HG03135 (cell line): ENCODE measurements around the gene DUSP5.
"Not testable (repeated sequence)": the region's sequence is repeated elsewhere in the genome, so short reads cannot be mapped to it uniquely, and the experiment has no call there.

ENCODE experiments used
- ATAC-seq: cut with Tn5 transposase; IDR thresholded peaks from one replicate; pipeline ENCODE4 v1.9.1; 2021; ENCODE audit warnings: mild to moderate bottlenecking, moderate library complexity; ENCODE audit not compliant: unreplicated experiment

Gene DUSP5

DNA sequence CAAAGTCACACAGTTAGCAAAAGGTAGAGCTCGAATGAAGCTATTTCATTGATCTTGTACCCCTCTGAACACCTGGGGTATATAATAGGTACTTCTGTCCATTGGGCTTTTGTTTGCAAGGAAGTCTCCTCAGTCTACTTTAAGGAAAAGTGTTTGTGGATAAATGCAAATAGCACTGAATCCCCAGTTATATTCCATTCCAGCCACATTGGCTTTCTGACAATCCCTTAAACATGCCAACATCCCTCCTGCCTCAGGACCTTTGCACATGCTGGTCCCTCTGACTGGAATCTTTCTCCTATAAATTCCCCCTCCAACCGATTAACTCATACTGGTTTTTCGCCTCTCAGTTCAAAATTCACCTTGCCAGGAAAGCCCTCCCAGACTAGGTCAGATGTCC lies 17.1 kb downstream of the DUSP5 start:
- no peak for ATAC-seq

DNA sequence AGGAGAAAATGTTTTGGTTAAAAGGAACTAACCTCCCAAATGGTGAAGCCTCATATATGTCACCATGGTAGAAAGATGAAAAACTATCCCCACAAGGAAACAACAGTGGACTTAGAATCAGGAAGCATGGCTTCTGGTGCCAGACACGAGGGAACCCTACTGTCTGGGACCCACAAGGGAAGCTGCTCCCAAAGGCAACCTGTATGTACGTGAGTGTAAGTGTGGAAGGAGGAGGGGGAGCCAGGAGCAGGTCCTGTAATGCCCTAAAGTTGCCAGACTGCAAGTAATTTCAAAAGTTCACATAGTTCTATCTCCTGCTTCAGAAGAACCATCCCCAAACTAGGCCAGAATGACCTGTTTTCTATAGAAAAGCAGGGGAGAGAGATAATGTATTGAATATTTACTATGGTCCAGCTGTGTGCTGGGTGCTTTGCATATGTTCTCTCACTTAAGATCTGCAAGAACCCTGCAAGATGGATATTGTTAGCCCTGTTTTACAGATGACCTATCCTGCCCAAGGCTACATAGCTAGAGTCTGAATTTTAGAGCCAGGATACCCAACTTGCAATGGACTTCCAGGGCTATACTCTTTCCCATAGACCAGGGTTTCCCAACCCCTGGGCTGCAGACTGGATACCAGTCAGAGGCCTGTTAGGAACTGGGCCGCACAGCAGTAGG lies 19.2 kb downstream of the DUSP5 start:
- ATAC-seq: no peak

GRCh38 chr10:110522365-110522988 lies 24.8 kb downstream of the DUSP5 start:
- ATAC-seq: no peak

DNA sequence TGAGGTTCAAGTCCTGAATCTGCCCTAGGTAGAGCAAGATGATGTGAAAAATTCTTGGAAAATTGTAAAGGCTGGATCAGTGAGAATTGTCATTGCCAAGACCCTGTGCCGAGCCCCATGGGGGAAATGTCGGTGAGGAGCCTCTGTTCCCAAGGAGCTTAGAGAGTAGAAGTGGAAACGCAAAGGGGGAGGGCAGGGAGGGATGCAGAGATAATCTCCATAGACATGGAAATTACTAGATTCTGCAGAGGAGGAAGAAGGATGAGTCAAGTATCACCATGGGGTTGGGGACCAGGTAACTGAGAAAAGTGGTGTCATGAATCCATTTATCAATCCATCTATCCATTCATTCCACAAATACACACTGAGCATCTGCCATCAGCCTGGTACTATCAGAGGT lies 26.0 kb downstream of the DUSP5 start:
- ATAC-seq: no peak

DNA sequence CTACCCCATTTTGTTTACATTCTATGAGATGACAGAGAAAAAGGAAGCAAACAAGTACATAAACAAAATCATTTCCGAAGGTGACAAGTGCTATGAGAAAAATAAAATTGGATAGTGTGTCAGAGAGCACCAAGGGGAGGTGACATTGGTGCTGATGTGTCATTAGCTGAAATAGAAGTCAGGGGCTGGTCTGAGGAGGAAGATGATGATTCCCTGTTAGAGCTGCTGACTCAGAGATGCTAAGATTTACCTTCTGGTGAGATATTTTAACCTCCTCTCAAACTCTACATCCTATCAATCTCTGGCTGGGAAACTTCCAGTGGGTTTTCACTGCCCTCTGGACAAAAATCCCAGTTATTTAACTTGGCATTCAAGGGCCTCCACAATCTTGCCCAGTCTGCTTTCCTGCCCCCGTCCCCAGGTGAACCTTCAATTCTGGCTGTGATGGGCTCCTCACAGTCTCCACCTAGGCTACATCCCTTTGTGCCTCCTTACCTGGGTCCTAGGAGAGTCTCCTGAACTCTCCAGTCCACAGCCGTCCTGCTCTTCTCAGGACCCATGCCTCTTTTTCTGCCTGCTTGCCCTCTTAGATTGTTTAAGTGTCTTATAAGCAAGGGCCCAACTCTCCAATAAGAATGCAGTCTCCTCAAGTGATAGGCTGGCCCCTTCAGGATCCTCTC lies 26.6 kb downstream of the DUSP5 start:
- ATAC-seq: no peak

DNA sequence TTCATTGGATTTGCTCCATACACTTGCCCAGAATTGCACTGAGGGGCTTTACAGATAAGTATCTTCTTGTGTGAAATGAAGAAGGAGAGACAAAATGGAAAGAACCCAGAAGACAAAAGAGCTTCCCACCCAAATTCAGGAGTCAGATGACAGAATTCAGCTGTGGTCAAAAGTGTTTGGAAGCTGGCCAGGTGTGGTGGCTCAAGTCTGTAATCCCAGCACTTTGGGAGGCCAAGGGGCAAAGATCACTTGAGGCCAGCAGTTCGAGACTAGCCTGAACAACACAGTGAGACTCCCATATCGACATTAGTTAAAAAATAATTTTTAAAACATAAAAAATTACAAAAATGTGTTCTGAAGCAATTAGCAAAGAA lies 27.1 kb downstream of the DUSP5 start:
- no peak for ATAC-seq

GRCh38 chr10:110525349-110526260 lies 27.9 kb downstream of the DUSP5 start:
- no peak for ATAC-seq

GRCh38 chr10:110527731-110528171 lies 30.0 kb downstream of the DUSP5 start:
- ATAC-seq: no peak

DNA sequence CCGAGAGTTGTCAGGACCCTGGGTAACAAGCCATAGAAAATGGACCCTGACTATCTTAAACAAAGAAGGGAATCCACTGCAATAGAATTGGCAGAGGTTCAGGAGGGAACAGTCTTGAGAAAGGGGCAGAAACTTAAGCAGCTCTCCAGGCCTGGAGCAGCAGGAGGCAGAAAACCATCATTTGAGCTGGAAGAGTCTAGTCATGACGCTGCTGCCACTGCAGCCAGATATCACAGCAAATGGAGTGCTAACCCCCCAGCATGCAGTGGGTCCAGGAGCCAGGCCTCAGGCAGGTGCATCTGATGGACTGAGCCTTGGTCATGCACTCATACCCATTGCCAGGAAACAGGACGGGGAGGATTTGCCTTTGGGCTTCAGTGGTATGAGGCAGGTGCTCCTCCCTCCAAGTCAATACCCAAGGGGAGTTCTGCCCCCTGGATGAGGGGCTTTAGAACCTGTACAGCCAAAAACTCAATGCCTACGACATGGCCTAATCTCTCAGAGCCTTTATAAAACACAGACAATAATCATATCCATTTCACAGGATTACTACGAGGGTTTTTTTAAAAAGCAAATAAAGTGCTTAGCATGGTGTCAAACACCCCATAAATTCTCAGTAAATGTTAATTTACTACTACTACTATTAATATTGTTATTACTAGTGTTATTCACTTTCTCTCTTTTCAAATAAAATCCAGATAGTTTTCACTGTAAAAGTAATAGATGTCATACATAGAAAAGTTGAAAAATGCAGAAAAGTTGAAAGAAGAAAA lies 30.7 kb downstream of the DUSP5 start:
- peak; percentile 15 for ATAC-seq

- ATAC-seq: peak; percentile 49
Observed at GRCh38 chr10:110528997-110529524, 31.4 kb downstream of the DUSP5 start.

DNA sequence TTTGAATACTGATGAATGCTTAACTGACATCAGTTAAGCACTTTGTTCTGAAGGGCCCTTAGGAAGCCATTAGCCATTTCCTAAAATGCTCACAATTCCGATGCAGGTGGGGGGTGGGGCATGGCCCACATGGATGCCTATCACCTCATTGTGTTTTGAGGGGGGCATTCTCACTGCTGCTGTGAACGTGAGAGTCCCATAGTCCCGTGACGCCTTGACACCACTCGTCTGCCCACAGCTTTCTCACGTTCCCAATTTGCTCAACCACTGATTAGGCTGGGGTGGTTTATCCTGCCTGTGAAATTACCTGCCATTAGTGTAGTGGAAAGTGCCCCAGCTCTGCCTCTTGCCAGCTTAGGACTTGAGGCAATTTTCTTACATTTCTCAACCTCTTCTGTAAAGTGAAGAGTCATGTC lies 31.9 kb downstream of the DUSP5 start:
- no peak for ATAC-seq

GRCh38 chr10:110530131-110530831 lies 32.6 kb downstream of the DUSP5 start:
- ATAC-seq: no peak

DNA sequence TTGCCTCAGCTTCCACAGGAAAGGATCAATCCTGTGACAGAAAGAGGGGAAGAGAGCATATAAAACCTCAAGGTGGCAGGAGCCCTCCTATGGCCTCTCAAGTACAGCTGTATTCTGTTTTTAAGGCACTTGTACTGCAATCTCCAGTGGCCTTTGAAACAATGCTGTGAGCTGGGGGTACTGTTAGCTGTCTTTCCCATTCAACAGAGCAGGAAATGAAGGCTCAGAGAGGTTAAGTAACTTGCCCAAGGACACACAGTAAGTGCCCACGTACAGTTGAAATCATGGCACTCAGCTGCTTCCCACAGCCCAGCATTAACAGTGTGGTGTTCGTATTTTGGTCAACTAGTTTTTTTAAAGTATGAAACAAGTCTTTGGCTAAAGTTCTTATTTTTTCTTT lies 34.0 kb downstream of the DUSP5 start:
- ATAC-seq: no peak

DNA sequence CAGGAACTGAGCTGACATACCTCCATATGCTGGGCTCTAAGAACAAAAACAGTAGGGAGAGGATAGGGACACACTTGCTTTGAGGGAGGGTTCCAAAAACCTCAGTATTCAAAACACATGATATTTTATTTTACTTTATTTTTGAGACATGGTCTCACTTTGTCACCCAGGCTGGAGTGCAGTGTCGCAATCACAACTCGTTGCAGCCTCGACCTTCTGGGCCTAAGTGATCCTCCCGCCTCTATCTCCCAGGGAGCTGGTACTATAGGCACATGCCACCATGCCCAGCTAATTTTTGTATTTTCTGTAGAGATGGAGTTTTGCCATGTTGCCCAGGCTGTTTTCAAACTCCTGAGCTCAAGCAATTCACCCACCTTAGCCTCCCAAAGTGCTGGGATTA lies 34.9 kb downstream of the DUSP5 start:
- ATAC-seq: not testable (repeated sequence)

GRCh38 chr10:110533149-110533548 lies 35.4 kb downstream of the DUSP5 start:
- ATAC-seq: no peak

- ATAC-seq: no peak
Observed at GRCh38 chr10:110534571-110534970, 36.9 kb downstream of the DUSP5 start.

- ATAC-seq: peak; percentile 81
Observed at GRCh38 chr10:110535958-110536891, 38.5 kb downstream of the DUSP5 start.

GRCh38 chr10:110539091-110539490 lies 41.4 kb downstream of the DUSP5 start:
- no peak for ATAC-seq
